A673 (cell line): ENCODE data around the gene OMP. TPM values are rescaled to one million over a fixed set of nuclear protein-coding genes. Genes with fewer than 3 reads are reported as not detected.

Source experiments
- BruUV-seq: library from RNA; stranded (reverse); fragments of 400-500 nt; replicated peaks from 2 replicates; lab custom pipeline; 2021; lab: Mats Ljungman, UMichigan
- CTCF ChIA-PET: fragments of 300-600 bp; sonication (Branson Sonifier 250); formaldehyde crosslinking; loops from one replicate; lab custom pipeline; 2022; ENCODE audit warnings: antibody characterized with exemption; lab: Charles Lee
- POLR2A ChIA-PET: fragments of 300-600 bp; sonication (Branson Sonifier 250); formaldehyde crosslinking; loops from one replicate; lab custom pipeline; 2022; ENCODE audit warnings: antibody characterized with exemption; ENCODE audit not compliant: low non-redundant PET; lab: Charles Lee
- DNase-seq: peaks from one replicate; pipeline ENCODE4 v3.0.0-alpha.2; 2015; ENCODE audit warnings: low spot score
- H3K27ac ChIP-seq: fragments of 200-600 bp; sonication (generic); 2 replicates; pipeline ENCODE4 v1.5.1; 2016; ENCODE audit warnings: mixed run types, low read depth, mild to moderate bottlenecking, mixed read lengths, antibody characterized with exemption, low read length; ENCODE audit not compliant: poor library complexity, severe bottlenecking
- H3K27me3 ChIP-seq: fragments of 200-600 bp; sonication (generic); replicated peaks from 2 replicates; pipeline ENCODE4 v1.6.1; 2017; ENCODE audit warnings: mixed run types, low read depth, mild to moderate bottlenecking, mixed read lengths, antibody characterized with exemption, low read length; ENCODE audit not compliant: insufficient read depth, poor library complexity
- H3K36me3 ChIP-seq: fragments of 200-600 bp; sonication (generic); 2 replicates; pipeline ENCODE4 v1.6.1; 2016; ENCODE audit warnings: mixed run types, mild to moderate bottlenecking, mixed read lengths, antibody characterized with exemption, low read length; ENCODE audit not compliant: insufficient read depth, poor library complexity, severe bottlenecking
- H3K4me1 ChIP-seq: fragments of 200-600 bp; sonication (generic); 2 replicates; pipeline ENCODE4 v1.6.1; 2017; ENCODE audit warnings: mixed run types, mild to moderate bottlenecking, mixed read lengths, antibody characterized with exemption, low read length; ENCODE audit not compliant: insufficient read depth, poor library complexity, severe bottlenecking
- H3K4me3 ChIP-seq: fragments of 200-600 bp; sonication (generic); 2 replicates; pipeline ENCODE4 v1.5.1; 2016; ENCODE audit warnings: low read depth, mixed run types, mild to moderate bottlenecking, mixed read lengths, low read length; ENCODE audit not compliant: poor library complexity, severe bottlenecking
- H3K9me3 ChIP-seq: fragments of 200-600 bp; sonication (generic); 2 replicates; pipeline ENCODE4 v1.6.1; 2016; ENCODE audit warnings: mixed run types, low read depth, mild to moderate bottlenecking, mixed read lengths, antibody characterized with exemption, low read length; ENCODE audit not compliant: poor library complexity, severe bottlenecking
- EZH2 ChIP-seq: fragments of 200-600 bp; sonication (generic); IDR thresholded peaks from 2 replicates; pipeline ENCODE4 v1.6.1; 2017; ENCODE audit warnings: borderline replicate concordance, low read depth, mild to moderate bottlenecking, mixed read lengths, antibody characterized with exemption, low read length; ENCODE audit not compliant: poor library complexity, severe bottlenecking
- intact Hi-C: fragments of 100-400 bp; cut with micrococcal nuclease; formaldehyde crosslinking; loops from one replicate; pipeline ENCODE4 v1.10.0; 2022; ENCODE audit not compliant: unreplicated experiment
- total RNA-seq: library from RNA; stranded (reverse); gene quantifications from 2 replicates; pipeline ENCODE4 v1.2.3, GENCODE V29; 2021
- TF ChIP-seq, protein P1 (sequence below): fragments of 300-800, 200-600 bp; sonication (generic); conservative IDR thresholded peaks from 2 replicates; pipeline ENCODE4 v1.5.1; 2017; ENCODE audit warnings: low read depth, mild to moderate bottlenecking, antibody characterized with exemption, low read length, moderate library complexity, mixed read lengths

Gene OMP
- total RNA-seq, 1 experiment from 2014 or later, result not detected

GRCh38 chr11:77057938-77058474 lies 44.6 kb upstream of the OMP start:
- no peaks in the 10 kb centered on the region for H3K27me3 ChIP-seq
- CTCF ChIA-PET, result no interaction called here
- peaks cover 13% of the 10 kb centered on the region for H3K9me3 ChIP-seq
- POLR2A ChIA-PET, result no interaction called here
- H3K27ac ChIP-seq, result no peak overlapping the region
- DNase-seq, result no peak
- no peak overlapping the region for H3K4me3 ChIP-seq
- TF ChIP-seq, protein P1, sequence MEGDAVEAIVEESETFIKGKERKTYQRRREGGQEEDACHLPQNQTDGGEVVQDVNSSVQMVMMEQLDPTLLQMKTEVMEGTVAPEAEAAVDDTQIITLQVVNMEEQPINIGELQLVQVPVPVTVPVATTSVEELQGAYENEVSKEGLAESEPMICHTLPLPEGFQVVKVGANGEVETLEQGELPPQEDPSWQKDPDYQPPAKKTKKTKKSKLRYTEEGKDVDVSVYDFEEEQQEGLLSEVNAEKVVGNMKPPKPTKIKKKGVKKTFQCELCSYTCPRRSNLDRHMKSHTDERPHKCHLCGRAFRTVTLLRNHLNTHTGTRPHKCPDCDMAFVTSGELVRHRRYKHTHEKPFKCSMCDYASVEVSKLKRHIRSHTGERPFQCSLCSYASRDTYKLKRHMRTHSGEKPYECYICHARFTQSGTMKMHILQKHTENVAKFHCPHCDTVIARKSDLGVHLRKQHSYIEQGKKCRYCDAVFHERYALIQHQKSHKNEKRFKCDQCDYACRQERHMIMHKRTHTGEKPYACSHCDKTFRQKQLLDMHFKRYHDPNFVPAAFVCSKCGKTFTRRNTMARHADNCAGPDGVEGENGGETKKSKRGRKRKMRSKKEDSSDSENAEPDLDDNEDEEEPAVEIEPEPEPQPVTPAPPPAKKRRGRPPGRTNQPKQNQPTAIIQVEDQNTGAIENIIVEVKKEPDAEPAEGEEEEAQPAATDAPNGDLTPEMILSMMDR, result no peak
- TF ChIP-seq EZH2, result no peak
- no TSS peak for BruUV-seq
- intact Hi-C loops, result no loop called here
- H3K36me3 ChIP-seq, result no peaks in the 10 kb centered on the region
- H3K4me1 ChIP-seq, result no peaks in the 10 kb centered on the region

GRCh38 chr11:77058900-77059299 lies 43.7 kb upstream of the OMP start:
- H3K4me1 ChIP-seq, result no peaks in the 10 kb centered on the region
- H3K36me3 ChIP-seq, result no peaks in the 10 kb centered on the region
- H3K9me3 ChIP-seq, result peaks cover 13% of the 10 kb centered on the region
- CTCF ChIA-PET, result no interaction called here
- H3K4me3 ChIP-seq, result no peak overlapping the region
- TF ChIP-seq, protein P1, result no peak
- no peak for TF ChIP-seq EZH2
- intact Hi-C loops, result no loop called here
- POLR2A ChIA-PET, result no interaction called here
- H3K27ac ChIP-seq, result no peak overlapping the region
- DNase-seq, result no peak
- no TSS peak for BruUV-seq
- no peaks in the 10 kb centered on the region for H3K27me3 ChIP-seq

DNA sequence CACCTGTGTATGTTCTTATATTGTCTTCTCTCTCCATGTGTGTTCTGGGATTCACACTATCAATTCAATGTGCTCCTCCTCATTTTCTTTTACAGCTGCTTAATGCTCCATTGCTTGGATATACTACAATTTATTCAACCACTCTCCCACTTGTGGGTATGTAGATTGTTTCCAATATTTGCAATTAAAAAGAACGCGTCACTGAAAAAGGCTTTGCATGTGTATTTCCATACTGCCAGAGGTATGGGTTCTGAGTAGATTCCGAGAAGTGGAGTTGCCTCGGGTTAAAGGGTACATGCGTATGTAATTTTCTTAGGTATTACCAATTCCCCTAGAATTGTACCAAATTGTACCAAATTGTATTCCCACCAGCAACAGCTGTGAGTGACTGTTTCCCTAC lies 42.8 kb upstream of the OMP start:
- ChIA-PET POLR2A (no interaction called here), CTCF (no interaction called here)
- no peak overlapping the region for H3K4me3 ChIP-seq
- no peak overlapping the region for H3K27ac ChIP-seq
- no peaks in the 10 kb centered on the region for H3K4me1 ChIP-seq
- no peak for DNase-seq
- intact Hi-C loops, result no loop called here
- no TSS peak for BruUV-seq
- H3K27me3 ChIP-seq, result no peaks in the 10 kb centered on the region
- H3K9me3 ChIP-seq, result peaks cover 13% of the 10 kb centered on the region
- H3K36me3 ChIP-seq, result no peaks in the 10 kb centered on the region
- TF ChIP-seq, protein P1, result no peak
- no peak for TF ChIP-seq EZH2
